GM19043 (cell line): Measurements from ENCODE around the gene TSNAXIP1.
A peak's percentile ranks its signal among the peaks of the same experiment; 100 is the strongest.
"Not testable (repeated sequence)": the region's sequence is repeated elsewhere in the genome, so short reads cannot be mapped to it uniquely, and the experiment has no call there.

Experiments used
- ATAC-seq: cut with Tn5 transposase; IDR thresholded peaks from one replicate; pipeline ENCODE4 v1.9.1; 2021; ENCODE audit warnings: low read depth; ENCODE audit not compliant: unreplicated experiment

The TSNAXIP1 gene

GRCh38 chr16:67833030-67833414 lies 26.3 kb downstream of the TSNAXIP1 start:
- ATAC-seq: no peak

- peak; percentile 99 for ATAC-seq
Measured at GRCh38 chr16:67833415-67834241, 26.9 kb downstream of the TSNAXIP1 start.

GRCh38 chr16:67834242-67834614 lies 27.5 kb downstream of the TSNAXIP1 start:
- no peak for ATAC-seq

GRCh38 chr16:67837190-67837589 lies 30.5 kb downstream of the TSNAXIP1 start:
- not testable (repeated sequence) for ATAC-seq

GRCh38 chr16:67837811-67838210 lies 31.1 kb downstream of the TSNAXIP1 start:
- no peak for ATAC-seq

GRCh38 chr16:67841198-67841815 lies 34.6 kb downstream of the TSNAXIP1 start:
- ATAC-seq: no peak

- ATAC-seq: peak; percentile 42
Measured at GRCh38 chr16:67841816-67842508, 35.3 kb downstream of the TSNAXIP1 start, which contains the start of gene THAP11. Gene THAP11 (plus strand): TSS chr16:67842320. CDS start chr16:67842555, 235 bp downstream.

GRCh38 chr16:67842509-67843342 lies 36.0 kb downstream of the TSNAXIP1 start:
- ATAC-seq: peak; percentile 2

GRCh38 chr16:67843343-67843765 lies 36.7 kb downstream of the TSNAXIP1 start:
- ATAC-seq: no peak

GRCh38 chr16:67844497-67844896 lies 37.8 kb downstream of the TSNAXIP1 start:
- no peak for ATAC-seq

GRCh38 chr16:67845291-67846062 lies 38.8 kb downstream of the TSNAXIP1 start:
- ATAC-seq: no peak

- no peak for ATAC-seq
Measured at GRCh38 chr16:67846063-67846319, 39.3 kb downstream of the TSNAXIP1 start.

- ATAC-seq: peak; percentile 54
Measured at GRCh38 chr16:67846320-67847063, 39.8 kb downstream of the TSNAXIP1 start, which contains the start of gene NUTF2. Gene NUTF2 (plus strand): TSS chr16:67846933. CDS start chr16:67865131, 18,198 bp downstream.

GRCh38 chr16:67847064-67847861 lies 40.6 kb downstream of the TSNAXIP1 start, which contains the start of gene CENPT:
Gene CENPT (minus strand): TSS chr16:67847693. CDS start chr16:67833859, 13,834 bp downstream.
- peak; percentile 31 for ATAC-seq

GRCh38 chr16:67848118-67848517 lies 41.4 kb downstream of the TSNAXIP1 start:
- ATAC-seq: no peak

GRCh38 chr16:67853670-67854069 lies 47.0 kb downstream of the TSNAXIP1 start:
- ATAC-seq: no peak

GRCh38 chr16:67855789-67856188 lies 49.1 kb downstream of the TSNAXIP1 start:
- ATAC-seq: no peak

GRCh38 chr16:67856927-67857546 lies 50.3 kb downstream of the TSNAXIP1 start:
- no peak for ATAC-seq
